T-helper 22 cell (primary cell): ENCODE measurements around the gene SERPINE1.

ENCODE experiments used
- DNase-seq: peaks from one replicate; pipeline ENCODE4 v3.0.0-alpha.2; 2020; ENCODE audit warnings: low read depth

SERPINE1 gene

GRCh38 chr7:101156866-101157589, 30.1 kb downstream of the SERPINE1 start:
- DNase-seq: no peak

GRCh38 chr7:101159696-101160674, 33.1 kb downstream of the SERPINE1 start:
- no peak for DNase-seq

- no peak for DNase-seq
These were observed 34.0 kb downstream of the SERPINE1 start for GRCh38 chr7:101160910-101161309.

GRCh38 chr7:101161692-101162471, 35.0 kb downstream of the SERPINE1 start:
- DNase-seq: no peak

GRCh38 chr7:101162551-101163278, 35.8 kb downstream of the SERPINE1 start:
- DNase-seq: no peak

- DNase-seq: no peak
These were observed 36.6 kb downstream of the SERPINE1 start for GRCh38 chr7:101163279-101164070.

- no peak for DNase-seq
These were observed 37.4 kb downstream of the SERPINE1 start for GRCh38 chr7:101164071-101164840.

GRCh38 chr7:101165075-101165957, 38.4 kb downstream of the SERPINE1 start, which contains the start of gene VGF:
TSS of gene VGF (minus strand) at chr7:101165569. CDS start at chr7:101164843, 726 bp downstream.
- peak; percentile 82 for DNase-seq

- DNase-seq: no peak
These were observed 39.2 kb downstream of the SERPINE1 start for GRCh38 chr7:101165958-101166647.

- no peak for DNase-seq
These were observed 39.7 kb downstream of the SERPINE1 start for GRCh38 chr7:101166648-101166908.

- DNase-seq: no peak
These were observed 40.2 kb downstream of the SERPINE1 start for GRCh38 chr7:101166909-101167644.

GRCh38 chr7:101167645-101168411, 40.9 kb downstream of the SERPINE1 start:
- DNase-seq: no peak

GRCh38 chr7:101168412-101169049, 41.6 kb downstream of the SERPINE1 start:
- no peak for DNase-seq

- no peak for DNase-seq
These were observed 42.4 kb downstream of the SERPINE1 start for GRCh38 chr7:101169110-101169837.

GRCh38 chr7:101169838-101170551, 43.1 kb downstream of the SERPINE1 start:
- DNase-seq: peak; percentile 57
